Ovary (tissue), 9 donors: ENCODE results near the gene AHRR. TPM values are rescaled to one million over a fixed set of nuclear protein-coding genes. Genes with fewer than 3 reads are reported as not detected.
A peak's percentile ranks its signal among the peaks of the same experiment; 100 is the strongest.

Experiments
- DNase-seq, 5 donors: peaks; one replicate each; pipeline ENCODE4 v3.0.0-alpha.2; 2019 to 2020
- H3K27ac ChIP-seq, 2 donors: fragments of 200-600 bp; one replicate each; pipeline versions ENCODE4 v1.5.1 to v1.8.0; 2019 to 2022
- H3K27me3 ChIP-seq: fragments of 200-600 bp; one replicate; pipeline ENCODE4 v1.8.0; 2022
- H3K36me3 ChIP-seq: fragments of 200-600 bp; sonication (generic); one replicate; pipeline ENCODE4 v1.5.1; 2019
- H3K4me1 ChIP-seq: one replicate; pipeline ENCODE4 v1.8.1; 2013; ENCODE audit warnings: mild to moderate bottlenecking, moderate library complexity; ENCODE audit not compliant: insufficient read depth
- H3K4me3 ChIP-seq: fragments of 200-600 bp; sonication (generic); one replicate; pipeline ENCODE4 v1.5.1; 2017
- H3K9me3 ChIP-seq, 2 donors: fragments of 200-600 bp in 1 of 2; sonication (generic) in 1 of 2; one replicate each; pipeline versions ENCODE4 v1.5.1 to v1.8.1; 2013 to 2019; ENCODE audit warnings: mild to moderate bottlenecking in 1 of 2, moderate library complexity in 1 of 2
- EP300 ChIP-seq: sonication (generic); formaldehyde crosslinking; IDR thresholded peaks from one replicate; pipeline ENCODE4 v1.6.1; 2017; ENCODE audit warnings: antibody characterized with exemption
- POLR2A ChIP-seq: fragments of 450-650 bp; IDR thresholded peaks from one replicate; pipeline ENCODE4 v1.6.1; 2017; ENCODE audit warnings: antibody characterized with exemption, mild to moderate bottlenecking, moderate library complexity
- WGBS, 3 donors: extraction: QIAGEN DNeasy Blood & Tissue Kit in 1 of 3; methylation state at CpG; one replicate each; pipeline versions ENCODE4 v1.1.5 to v1.1.7; 2013 to 2017; 5-methylcytosine and 5-hydroxymethylcytosine counted together
- intact Hi-C, 4 donors: fragments of 100-400 bp; cut with DNase I; formaldehyde crosslinking; loops; one replicate each; pipeline versions ENCODE4 v1.11.0 to v1.15.1; 2022 to 2023
- polyA plus RNA-seq, 2 donors: library from polyadenylated mRNA; stranded (reverse); fragments of 200-250 nt in 1 of 2; fragments of 350-450 nt in 1 of 2; fragmentation: Illumina TruSeq in 1 of 2; extraction: RNeasy Lipid Tissue Mini Kit (QIAGEN cat#74804) in 1 of 2; gene quantifications; one replicate each; pipeline ENCODE4 v1.2.3, GENCODE V29; 2013 to 2014
- total RNA-seq, 7 donors: library from RNA; depleted of rRNA in 2 of 7; stranded (reverse); fragments of >200 nt in 2 of 7; fragmentation: NEBNext Ultra II Directional in 3 of 7; extraction: Animal tissue kit (Norgen Biotek cat#: 25700) in 3 of 7; gene quantifications; one replicate each; pipeline versions ENCODE4 v1.1.0 to v1.2.4, GENCODE V29; 2016 to 2023
- TF ChIP-seq, protein P1 (sequence below), 3 donors: fragments of 450-650 bp in 2 of 3; fragments of 200-600 bp in 1 of 3; IDR thresholded peaks; one replicate each; pipeline versions ENCODE4 v1.5.1 to v1.8.0; 2016 to 2022; ENCODE audit warnings: antibody characterized with exemption in 3 of 3, mild to moderate bottlenecking in 1 of 3
- donor health status: DM: no; HTN: no; CAD: no; lungs with moderate emphysema.
- donor health status: DM: no; HTN: no; CAD: no.
- donor health status: Bipolar disorder and iron deficiency.
- donor health status: DM: yes; HTN: yes; CAD: no.
- donor health status: DM: no; HTN: no; CAD: no.
- donor health status: DM: yes; HTN: yes; CAD: no.

Gene AHRR
- total and polyA plus RNA-seq, 9 donors: 0.72 to 14.9 (median 2.0) TPM

DNA sequence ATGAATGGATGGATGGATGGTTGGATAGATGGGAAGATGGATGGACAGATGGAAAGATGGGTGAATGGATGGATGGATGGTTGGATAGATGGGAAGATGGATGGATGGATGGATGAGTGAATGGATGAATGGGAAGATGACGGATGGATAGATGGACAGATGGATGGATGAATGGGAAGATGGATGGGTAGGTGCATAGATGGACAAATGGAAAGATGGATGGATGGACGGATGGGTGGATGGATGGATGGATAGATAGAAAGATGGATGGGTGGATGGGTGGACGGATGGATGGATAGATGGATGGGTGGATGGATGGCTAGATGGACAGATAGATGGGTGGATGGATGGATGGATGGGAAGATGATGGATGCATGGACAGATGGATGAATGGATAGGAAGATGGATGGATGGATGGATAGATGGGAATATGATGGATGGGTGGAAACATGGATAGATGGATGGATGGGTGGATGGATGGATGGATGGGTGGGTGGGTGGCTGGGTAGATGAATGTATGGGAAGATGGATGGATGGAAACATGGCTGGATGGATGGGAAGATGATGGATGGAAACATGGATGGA, 105.0 kb downstream of the AHRR start:
- WGBS, 3 donors: 78 to 92% (median 80%) methylated on average over 3 of the region's 3 CpGs

DNA sequence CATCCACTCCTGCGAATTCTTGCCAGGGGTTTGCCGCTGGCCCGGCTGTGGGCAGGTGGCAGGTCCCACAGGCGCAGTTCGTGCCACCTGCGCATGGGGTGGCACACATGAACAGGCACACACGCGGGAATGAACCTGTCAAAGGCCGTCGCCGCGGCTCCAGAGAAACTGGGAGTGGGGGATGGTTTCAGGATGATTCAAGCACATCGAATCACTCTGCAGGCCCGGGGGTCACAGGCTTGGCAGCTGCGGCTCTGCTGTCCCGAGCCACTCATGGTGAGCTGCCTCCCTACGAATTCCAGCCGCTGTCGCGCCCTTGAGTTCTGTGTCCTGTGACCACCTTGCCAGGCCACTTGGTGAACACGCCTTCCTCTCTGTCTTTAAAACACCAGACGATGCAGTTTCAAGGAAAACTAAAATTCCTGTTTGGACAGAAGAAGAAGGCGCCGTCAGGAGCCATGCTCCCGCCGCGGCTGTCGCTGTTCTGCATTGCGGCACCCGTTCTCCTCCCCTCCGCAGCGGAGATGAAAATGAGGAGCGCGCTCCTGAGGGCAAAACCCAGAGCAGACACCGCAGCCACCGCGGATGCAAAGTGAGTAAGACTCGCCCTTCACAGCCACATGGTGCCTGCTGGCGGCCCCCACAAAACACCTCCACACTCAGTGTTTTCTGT, 106.0 kb downstream of the AHRR start:
- DNase-seq: peak in 1 of 5 donors; percentile 5
- H3K4me1 ChIP-seq: peaks cover 4% of the 10 kb centered on the region
- no peak overlapping the region for H3K27ac ChIP-seq
- intact Hi-C loops: no loop called here
- 94% methylated on average over 39 of the region's 39 CpGs for WGBS, 3 donors
- H3K27me3 ChIP-seq: no peaks in the 10 kb centered on the region
- no peak overlapping the region for H3K4me3 ChIP-seq
- no peaks in the 10 kb centered on the region for H3K9me3 ChIP-seq
- H3K36me3 ChIP-seq: no peaks in the 10 kb centered on the region
- no peak for TF ChIP-seq EP300
- TF ChIP-seq, protein P1, sequence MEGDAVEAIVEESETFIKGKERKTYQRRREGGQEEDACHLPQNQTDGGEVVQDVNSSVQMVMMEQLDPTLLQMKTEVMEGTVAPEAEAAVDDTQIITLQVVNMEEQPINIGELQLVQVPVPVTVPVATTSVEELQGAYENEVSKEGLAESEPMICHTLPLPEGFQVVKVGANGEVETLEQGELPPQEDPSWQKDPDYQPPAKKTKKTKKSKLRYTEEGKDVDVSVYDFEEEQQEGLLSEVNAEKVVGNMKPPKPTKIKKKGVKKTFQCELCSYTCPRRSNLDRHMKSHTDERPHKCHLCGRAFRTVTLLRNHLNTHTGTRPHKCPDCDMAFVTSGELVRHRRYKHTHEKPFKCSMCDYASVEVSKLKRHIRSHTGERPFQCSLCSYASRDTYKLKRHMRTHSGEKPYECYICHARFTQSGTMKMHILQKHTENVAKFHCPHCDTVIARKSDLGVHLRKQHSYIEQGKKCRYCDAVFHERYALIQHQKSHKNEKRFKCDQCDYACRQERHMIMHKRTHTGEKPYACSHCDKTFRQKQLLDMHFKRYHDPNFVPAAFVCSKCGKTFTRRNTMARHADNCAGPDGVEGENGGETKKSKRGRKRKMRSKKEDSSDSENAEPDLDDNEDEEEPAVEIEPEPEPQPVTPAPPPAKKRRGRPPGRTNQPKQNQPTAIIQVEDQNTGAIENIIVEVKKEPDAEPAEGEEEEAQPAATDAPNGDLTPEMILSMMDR (IDR thresholded peaks at IDR 0.05): no peak
- no peak for TF ChIP-seq POLR2A

More for the DNA sequence above, 105.0 kb downstream of the AHRR start:
- Histone ChIP-seq H3K9me3 (no peaks in the 10 kb centered on the region), H3K27me3 (no peaks in the 10 kb centered on the region), H3K4me1 (peaks cover 4% of the 10 kb centered on the region), H3K4me3 (no peak overlapping the region), H3K27ac (no peak overlapping the region), H3K36me3 (no peaks in the 10 kb centered on the region)
- TF ChIP-seq EP300: no peak
- TF ChIP-seq, protein P1 (IDR thresholded peaks at IDR 0.05): no peak
- TF ChIP-seq POLR2A: no peak
- DNase-seq: no peak
- intact Hi-C loops: no loop called here

DNA sequence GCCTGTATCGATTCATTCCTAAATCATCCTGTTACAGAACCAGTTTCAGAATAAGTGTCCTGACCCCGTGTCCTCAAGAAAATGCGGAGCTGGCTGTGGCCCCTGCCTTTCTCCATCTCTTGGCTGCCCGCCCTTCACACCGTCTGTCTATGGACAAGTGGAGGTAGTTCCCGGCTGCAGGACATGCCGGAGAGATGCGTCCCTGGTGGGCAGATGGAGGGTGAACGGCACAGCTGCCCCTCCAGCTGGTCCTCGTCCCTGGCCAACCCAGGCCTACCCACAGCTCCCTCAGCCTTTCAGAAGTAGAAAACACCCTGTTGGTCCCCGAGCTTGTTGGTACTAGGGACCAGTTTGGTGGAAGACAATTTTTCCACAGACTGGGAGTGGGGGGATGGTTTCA, 106.7 kb downstream of the AHRR start:
- Histone ChIP-seq H3K27me3 (no peaks in the 10 kb centered on the region), H3K36me3 (no peaks in the 10 kb centered on the region), H3K9me3 (no peaks in the 10 kb centered on the region), H3K4me3 (no peak overlapping the region), H3K27ac (no peak overlapping the region), H3K4me1 (peaks cover 4% of the 10 kb centered on the region)
- intact Hi-C loops: no loop called here
- DNase-seq: no peak
- 90 to 94% (median 91%) methylated on average over 11 of the region's 11 CpGs for WGBS, 3 donors
- TF ChIP-seq, protein P1 (IDR thresholded peaks at IDR 0.05): no peak
- TF ChIP-seq EP300: no peak
- no peak for TF ChIP-seq POLR2A

DNA sequence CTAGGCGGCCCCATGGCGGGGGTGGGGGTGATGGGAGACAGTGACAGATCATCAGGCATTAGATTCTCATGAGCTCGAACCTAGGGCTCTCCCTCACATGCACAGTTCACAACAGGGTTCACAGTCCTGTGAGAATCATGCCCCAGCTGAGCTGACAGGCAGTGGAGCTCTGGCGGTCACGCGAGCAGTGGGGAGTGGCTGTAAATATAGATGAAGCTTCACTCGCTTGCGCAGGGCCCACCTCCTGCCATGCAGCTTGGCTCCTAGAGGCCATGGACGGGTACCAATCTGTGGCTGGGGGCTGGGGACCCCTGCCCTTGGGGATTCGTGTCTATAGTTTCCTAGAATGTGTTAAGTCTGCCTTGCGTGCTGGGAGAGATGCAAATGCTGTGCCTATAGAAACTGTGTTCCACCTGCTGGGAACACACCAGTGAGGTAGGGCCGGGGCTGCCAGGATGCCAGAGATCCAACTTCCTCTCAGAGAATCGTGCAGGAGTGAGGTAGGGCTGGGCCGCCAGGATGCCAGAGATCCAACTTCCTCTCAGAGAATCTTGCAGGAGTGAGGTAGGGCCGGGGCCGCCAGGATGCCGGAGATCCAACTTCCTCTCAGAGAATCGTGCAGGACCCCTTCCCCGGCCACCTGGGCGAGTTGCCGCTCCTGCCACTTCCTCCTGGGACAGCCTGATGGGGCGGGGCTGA, 107.4 kb downstream of the AHRR start:
- Histone ChIP-seq H3K4me1 (peaks cover 4% of the 10 kb centered on the region), H3K36me3 (no peaks in the 10 kb centered on the region), H3K4me3 (no peak overlapping the region), H3K27me3 (no peaks in the 10 kb centered on the region), H3K27ac (no peak overlapping the region), H3K9me3 (no peaks in the 10 kb centered on the region)
- DNase-seq: peak in 1 of 5 donors; percentile 9
- no peak for TF ChIP-seq EP300
- no peak for TF ChIP-seq POLR2A
- TF ChIP-seq, protein P1 (IDR thresholded peaks at IDR 0.05): no peak
- 89 to 93% (median 90%) methylated on average over 22 of the region's 22 CpGs for WGBS, 3 donors
- intact Hi-C loops: no loop called here
